ENCODE measurements around the gene ANKRD49. TPM values are rescaled to one million over a fixed set of nuclear protein-coding genes. Genes with fewer than 3 reads are reported as not detected.

ANKRD49 gene
- total and polyA plus RNA-seq, 10 of the 15 experiments (the other 5 are each of a cell fraction or from before 2014, with no cell fraction given), result 19.2 to 46.6 (median 33.6) TPM

DNA sequence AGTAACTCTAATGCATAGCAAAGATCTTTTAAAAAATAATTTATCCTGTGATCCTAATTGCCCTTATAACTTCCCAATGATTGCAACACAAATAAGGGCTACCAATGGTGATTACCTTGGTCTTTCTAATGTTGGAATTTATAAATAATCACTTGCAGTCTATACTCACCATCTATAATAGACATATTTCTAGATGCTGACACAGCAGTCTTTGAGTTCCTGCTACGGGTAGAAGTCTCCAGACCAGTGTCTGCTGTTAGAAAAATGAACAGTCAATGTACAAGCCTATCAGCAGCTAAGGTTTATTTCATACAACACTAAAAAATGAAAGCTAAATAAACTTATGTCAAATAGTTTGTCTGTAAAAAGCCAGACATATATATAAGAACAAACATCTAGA is 48.1 kb upstream of the ANKRD49 start:
- H3K36me3 ChIP-seq (ENCODE audit: control insufficient read depth in 2 of 2, insufficient read depth in 2 of 2, low read length in 1 of 2), result peaks cover 0 to 4% of the 10 kb centered on the region in 2 experiments; a peak in 2 of 4 replicates
- H3K4me3 ChIP-seq, result no peak overlapping the region
- in situ Hi-C loops (cut with MboI) (no loop called here), intact Hi-C loops (cut with micrococcal nuclease; ENCODE audit: unreplicated experiment) (no loop called here)
- H3K9me3 ChIP-seq (replicated peaks; ENCODE audit: control insufficient read depth, insufficient read depth, low read length), result no peaks in the 10 kb centered on the region
- ChIA-PET POLR2A (no interaction called here), CTCF (interaction anchor here (0.7 kb wide), 1 partner anchor 56 kb away, joined by 3 read pairs; no protein-coding TSS in a partner anchor), SMC1A (ENCODE audit: uncharacterized antibody, unreplicated experiment) (interaction anchor here (0.7 to 2.0 kb wide), 4 partner anchors 13 to 119 kb away, joined by 3 to 4 read pairs (median 4); no protein-coding TSS in a partner anchor), RAD21 (ENCODE audit: unreplicated experiment) (no interaction called here)
- no TSS peak for BruUV-seq (replicated peaks)
- H3K9ac ChIP-seq (ENCODE audit: control insufficient read depth, insufficient read depth, low read length), result no peak overlapping the region
- FAIRE-seq, result no peak
- no peak for DNase-seq (ENCODE audit: low read depth, low spot score)
- H3K79me2 ChIP-seq (ENCODE audit: control insufficient read depth, insufficient read depth, low read length), result no peaks in the 10 kb centered on the region
- WGBS (ENCODE audit: insufficient coverage, insufficient replicate concordance, low lambda C conversion rate, missing lambda C conversion rate), result 97% methylated on average over 1 of the region's 1 CpG
- no peak overlapping the region for H3K27ac ChIP-seq (ENCODE audit: control insufficient read depth, insufficient read depth)
- H3K27me3 ChIP-seq (replicated peaks in 1 of 2; ENCODE audit: control insufficient read depth in 2 of 2, insufficient read depth in 2 of 2, low read length in 1 of 2), result no peaks in the 10 kb centered on the region
- H4K20me1 ChIP-seq (ENCODE audit: control insufficient read depth, insufficient read depth), result no peaks in the 10 kb centered on the region
- H3K4me1 ChIP-seq (ENCODE audit: control insufficient read depth, insufficient read depth, low read length), result no peaks in the 10 kb centered on the region
- ATAC-seq, result no peak
- H3K4me2 ChIP-seq (ENCODE audit: control insufficient read depth, insufficient read depth), result no peak overlapping the region
- no peak overlapping the region for H2AFZ ChIP-seq (ENCODE audit: control insufficient read depth, low read depth, low read length)
- TF ChIP-seq TBL1XR1 (IDR thresholded peaks at IDR 0.05; ENCODE audit: low read depth, low read length) (no peak), TAF1 (IDR thresholded peaks at IDR 0.05; ENCODE audit: borderline replicate concordance, low read depth, low read length) (no peak), CREM (IDR thresholded peaks at IDR 0.05; ENCODE audit: low read depth) (no peak), MXI1 (IDR thresholded peaks at IDR 0.05; ENCODE audit: low read depth, low read length) (no peak), HCFC1 (IDR thresholded peaks at IDR 0.05; ENCODE audit: low read length) (no peak), NRF1 (conservative IDR thresholded peaks at IDR 0.05; ENCODE audit: low read depth, low read length) (no peak), TARDBP (IDR thresholded peaks at IDR 0.05; ENCODE audit: borderline replicate concordance) (no peak)
- TF ChIP-seq, protein P1, sequence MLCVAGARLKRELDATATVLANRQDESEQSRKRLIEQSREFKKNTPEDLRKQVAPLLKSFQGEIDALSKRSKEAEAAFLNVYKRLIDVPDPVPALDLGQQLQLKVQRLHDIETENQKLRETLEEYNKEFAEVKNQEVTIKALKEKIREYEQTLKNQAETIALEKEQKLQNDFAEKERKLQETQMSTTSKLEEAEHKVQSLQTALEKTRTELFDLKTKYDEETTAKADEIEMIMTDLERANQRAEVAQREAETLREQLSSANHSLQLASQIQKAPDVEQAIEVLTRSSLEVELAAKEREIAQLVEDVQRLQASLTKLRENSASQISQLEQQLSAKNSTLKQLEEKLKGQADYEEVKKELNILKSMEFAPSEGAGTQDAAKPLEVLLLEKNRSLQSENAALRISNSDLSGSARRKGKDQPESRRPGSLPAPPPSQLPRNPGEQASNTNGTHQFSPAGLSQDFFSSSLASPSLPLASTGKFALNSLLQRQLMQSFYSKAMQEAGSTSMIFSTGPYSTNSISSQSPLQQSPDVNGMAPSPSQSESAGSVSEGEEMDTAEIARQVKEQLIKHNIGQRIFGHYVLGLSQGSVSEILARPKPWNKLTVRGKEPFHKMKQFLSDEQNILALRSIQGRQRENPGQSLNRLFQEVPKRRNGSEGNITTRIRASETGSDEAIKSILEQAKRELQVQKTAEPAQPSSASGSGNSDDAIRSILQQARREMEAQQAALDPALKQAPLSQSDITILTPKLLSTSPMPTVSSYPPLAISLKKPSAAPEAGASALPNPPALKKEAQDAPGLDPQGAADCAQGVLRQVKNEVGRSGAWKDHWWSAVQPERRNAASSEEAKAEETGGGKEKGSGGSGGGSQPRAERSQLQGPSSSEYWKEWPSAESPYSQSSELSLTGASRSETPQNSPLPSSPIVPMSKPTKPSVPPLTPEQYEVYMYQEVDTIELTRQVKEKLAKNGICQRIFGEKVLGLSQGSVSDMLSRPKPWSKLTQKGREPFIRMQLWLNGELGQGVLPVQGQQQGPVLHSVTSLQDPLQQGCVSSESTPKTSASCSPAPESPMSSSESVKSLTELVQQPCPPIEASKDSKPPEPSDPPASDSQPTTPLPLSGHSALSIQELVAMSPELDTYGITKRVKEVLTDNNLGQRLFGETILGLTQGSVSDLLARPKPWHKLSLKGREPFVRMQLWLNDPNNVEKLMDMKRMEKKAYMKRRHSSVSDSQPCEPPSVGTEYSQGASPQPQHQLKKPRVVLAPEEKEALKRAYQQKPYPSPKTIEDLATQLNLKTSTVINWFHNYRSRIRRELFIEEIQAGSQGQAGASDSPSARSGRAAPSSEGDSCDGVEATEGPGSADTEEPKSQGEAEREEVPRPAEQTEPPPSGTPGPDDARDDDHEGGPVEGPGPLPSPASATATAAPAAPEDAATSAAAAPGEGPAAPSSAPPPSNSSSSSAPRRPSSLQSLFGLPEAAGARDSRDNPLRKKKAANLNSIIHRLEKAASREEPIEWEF (IDR thresholded peaks at IDR 0.05; ENCODE audit: insufficient replicate concordance, low read depth, low read length), result no peak
- TF ChIP-seq, protein P2, sequence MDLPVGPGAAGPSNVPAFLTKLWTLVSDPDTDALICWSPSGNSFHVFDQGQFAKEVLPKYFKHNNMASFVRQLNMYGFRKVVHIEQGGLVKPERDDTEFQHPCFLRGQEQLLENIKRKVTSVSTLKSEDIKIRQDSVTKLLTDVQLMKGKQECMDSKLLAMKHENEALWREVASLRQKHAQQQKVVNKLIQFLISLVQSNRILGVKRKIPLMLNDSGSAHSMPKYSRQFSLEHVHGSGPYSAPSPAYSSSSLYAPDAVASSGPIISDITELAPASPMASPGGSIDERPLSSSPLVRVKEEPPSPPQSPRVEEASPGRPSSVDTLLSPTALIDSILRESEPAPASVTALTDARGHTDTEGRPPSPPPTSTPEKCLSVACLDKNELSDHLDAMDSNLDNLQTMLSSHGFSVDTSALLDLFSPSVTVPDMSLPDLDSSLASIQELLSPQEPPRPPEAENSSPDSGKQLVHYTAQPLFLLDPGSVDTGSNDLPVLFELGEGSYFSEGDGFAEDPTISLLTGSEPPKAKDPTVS (IDR thresholded peaks at IDR 0.05; ENCODE audit: low read depth, low read length), result no peak
- TF ChIP-seq, protein P3, sequence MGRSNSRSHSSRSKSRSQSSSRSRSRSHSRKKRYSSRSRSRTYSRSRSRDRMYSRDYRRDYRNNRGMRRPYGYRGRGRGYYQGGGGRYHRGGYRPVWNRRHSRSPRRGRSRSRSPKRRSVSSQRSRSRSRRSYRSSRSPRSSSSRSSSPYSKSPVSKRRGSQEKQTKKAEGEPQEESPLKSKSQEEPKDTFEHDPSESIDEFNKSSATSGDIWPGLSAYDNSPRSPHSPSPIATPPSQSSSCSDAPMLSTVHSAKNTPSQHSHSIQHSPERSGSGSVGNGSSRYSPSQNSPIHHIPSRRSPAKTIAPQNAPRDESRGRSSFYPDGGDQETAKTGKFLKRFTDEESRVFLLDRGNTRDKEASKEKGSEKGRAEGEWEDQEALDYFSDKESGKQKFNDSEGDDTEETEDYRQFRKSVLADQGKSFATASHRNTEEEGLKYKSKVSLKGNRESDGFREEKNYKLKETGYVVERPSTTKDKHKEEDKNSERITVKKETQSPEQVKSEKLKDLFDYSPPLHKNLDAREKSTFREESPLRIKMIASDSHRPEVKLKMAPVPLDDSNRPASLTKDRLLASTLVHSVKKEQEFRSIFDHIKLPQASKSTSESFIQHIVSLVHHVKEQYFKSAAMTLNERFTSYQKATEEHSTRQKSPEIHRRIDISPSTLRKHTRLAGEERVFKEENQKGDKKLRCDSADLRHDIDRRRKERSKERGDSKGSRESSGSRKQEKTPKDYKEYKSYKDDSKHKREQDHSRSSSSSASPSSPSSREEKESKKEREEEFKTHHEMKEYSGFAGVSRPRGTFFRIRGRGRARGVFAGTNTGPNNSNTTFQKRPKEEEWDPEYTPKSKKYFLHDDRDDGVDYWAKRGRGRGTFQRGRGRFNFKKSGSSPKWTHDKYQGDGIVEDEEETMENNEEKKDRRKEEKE (IDR thresholded peaks at IDR 0.05), result no peak
- TF ChIP-seq, protein P4, sequence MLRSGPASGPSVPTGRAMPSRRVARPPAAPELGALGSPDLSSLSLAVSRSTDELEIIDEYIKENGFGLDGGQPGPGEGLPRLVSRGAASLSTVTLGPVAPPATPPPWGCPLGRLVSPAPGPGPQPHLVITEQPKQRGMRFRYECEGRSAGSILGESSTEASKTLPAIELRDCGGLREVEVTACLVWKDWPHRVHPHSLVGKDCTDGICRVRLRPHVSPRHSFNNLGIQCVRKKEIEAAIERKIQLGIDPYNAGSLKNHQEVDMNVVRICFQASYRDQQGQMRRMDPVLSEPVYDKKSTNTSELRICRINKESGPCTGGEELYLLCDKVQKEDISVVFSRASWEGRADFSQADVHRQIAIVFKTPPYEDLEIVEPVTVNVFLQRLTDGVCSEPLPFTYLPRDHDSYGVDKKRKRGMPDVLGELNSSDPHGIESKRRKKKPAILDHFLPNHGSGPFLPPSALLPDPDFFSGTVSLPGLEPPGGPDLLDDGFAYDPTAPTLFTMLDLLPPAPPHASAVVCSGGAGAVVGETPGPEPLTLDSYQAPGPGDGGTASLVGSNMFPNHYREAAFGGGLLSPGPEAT (IDR thresholded peaks at IDR 0.05; ENCODE audit: low read depth), result no peak

Data from GM12878 (cell line).